NCI-H774 (cell line): ENCODE data around the gene CNTN6.
"Not testable (repeated sequence)": the region's sequence is repeated elsewhere in the genome, so short reads cannot be mapped to it uniquely, and the experiment has no call there.

Source experiments
- DNase-seq: peaks from one replicate; lab custom pipeline; 2025; lab: John Stamatoyannopoulos, UW

The CNTN6 gene

DNA sequence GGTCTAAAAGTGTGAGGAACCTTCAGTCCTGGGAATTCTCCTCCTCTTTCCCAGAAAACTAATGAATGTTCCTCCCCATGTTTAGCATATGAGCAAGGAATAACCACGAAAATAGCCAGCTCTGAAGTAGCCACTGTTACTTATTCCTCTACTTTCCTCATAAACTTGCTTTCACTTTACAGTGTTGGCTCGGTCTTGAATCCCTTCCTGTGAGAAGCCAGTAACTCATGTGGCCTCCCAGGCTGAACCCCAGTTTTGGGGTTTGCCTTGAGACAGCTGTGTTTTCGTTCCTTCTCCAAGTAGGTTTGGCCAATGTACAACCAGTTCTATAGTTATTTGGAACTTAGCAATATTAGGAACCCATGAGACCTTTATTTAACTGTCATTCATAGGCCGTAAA lies 195.0 kb downstream of the CNTN6 start:
- no peak for DNase-seq

DNA sequence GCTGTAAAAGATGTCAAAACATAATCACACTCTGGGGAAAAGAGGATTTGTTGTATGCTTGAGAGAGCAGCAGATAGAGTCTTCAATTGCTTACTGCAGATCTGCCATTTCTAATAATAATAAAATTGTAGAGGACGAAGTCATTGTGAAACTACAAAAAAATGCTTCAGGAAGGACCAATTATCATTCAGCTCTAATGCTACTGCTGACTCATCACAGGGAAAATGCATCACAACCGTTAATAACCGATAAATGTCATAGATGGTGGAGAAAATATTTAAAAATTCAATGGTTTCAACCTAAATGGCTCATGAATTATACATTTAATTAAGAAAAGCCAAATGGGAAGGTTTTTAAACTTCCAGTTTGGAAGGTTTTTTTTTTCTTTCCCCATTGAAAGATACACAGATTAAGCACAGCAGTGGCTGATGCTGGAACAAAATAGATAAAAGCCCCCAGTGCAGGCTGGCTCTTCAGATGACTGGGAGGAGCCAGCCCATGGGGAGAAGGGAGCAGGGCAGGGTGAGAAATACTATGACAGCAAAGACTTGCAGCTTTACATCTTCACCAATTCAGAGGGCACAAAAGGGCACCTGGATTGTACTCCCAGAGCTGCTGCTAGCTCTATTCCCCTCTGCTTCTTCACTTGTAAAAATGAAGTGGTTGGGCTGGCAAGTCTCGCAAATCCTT lies 196.1 kb downstream of the CNTN6 start:
- DNase-seq = no peak

- DNase-seq = no peak
These were observed 199.8 kb downstream of the CNTN6 start for GRCh38 chr3:1292571-1293071.

DNA sequence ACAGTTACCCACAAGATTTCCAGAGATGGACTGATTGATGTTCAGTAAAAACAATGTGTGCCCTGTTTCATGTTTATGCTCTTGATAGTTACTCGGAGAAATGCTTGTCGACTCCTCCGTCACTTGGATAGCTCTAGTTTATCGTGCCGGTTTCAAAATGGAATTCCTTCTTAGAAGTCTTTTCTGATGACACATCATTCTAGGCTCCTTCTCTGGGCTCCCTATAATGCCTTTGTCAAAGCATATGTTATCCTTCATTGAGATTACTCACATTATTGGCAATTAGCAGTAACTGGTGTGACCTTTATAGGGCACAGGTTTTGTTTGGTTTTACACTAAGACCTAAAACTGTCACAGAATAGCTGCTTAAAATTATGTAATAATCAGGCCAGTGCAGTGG lies 201.8 kb downstream of the CNTN6 start:
- no peak for DNase-seq

DNA sequence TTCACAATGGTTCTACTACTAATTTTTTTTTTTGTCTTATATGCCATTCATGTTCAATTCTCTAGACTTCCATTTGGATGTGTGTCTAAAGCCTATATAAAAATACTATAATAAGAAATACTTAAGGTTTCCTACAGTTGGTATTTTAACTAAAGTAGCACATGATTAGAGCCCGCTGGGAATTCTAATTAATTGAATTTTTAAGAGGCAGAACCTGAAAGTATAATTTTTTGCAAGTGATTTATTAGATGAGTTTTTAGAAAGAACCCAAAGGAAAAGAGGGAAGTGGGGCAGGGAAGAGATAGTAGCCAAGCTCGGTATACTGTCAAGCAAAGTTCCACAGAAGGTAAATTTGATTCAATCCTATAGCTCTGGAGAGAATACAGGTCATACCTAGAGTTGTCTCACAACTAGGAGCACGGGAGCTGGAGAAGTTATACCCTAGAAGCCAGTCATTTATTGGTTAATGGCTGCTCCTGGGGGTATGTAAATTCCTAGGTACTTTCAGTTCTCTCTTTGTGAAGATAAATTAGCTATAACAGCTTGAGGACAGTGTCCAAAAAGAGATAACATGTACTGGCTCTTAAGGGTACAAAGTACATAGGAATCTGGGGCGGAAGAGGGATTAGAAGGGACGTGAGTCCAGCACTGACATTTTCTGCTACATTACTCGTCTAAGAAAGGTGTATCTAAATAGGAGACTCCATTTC lies 225.6 kb downstream of the CNTN6 start:
- DNase-seq = no peak

DNA sequence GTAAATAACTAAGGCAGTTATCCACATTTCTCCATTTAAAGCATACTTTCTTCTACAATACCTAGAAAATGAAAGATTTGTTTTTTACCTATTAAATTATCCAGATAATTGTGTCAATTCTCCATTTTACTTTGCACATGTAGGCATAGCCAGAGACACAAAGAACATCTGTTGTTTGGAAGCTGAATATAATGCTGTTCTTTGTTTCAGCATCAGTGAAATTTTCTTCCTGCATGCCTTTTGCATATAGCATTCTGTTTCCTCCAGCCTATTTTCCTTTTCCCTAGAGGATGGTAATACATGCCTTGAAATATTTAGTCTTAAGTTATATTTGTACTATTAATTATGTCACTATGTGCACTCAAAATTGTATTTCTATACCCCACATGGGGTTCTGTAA lies 233.7 kb downstream of the CNTN6 start:
- DNase-seq = no peak

GRCh38 chr3:1330107-1330506 lies 237.3 kb downstream of the CNTN6 start:
- DNase-seq = no peak

GRCh38 chr3:1346386-1346785 lies 253.6 kb downstream of the CNTN6 start:
- DNase-seq = no peak

DNA sequence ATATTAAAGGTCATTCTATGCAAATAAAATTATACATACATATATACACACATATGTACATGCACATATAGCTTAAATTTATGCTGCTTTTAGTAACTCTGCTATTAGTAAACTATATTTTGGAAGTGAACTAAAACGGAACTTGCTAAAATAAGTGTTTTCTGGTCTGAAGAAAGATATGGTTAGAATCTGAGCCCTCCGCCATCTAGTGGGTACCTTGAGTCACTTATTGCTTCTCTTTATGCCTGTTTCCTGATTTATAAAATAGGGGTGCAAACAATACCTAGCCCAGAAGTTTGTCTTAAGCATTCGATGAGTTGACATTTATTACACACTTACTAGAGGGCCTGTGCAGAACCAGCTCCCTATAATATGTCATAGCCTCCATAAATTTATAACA lies 255.7 kb downstream of the CNTN6 start:
- no peak for DNase-seq

DNA sequence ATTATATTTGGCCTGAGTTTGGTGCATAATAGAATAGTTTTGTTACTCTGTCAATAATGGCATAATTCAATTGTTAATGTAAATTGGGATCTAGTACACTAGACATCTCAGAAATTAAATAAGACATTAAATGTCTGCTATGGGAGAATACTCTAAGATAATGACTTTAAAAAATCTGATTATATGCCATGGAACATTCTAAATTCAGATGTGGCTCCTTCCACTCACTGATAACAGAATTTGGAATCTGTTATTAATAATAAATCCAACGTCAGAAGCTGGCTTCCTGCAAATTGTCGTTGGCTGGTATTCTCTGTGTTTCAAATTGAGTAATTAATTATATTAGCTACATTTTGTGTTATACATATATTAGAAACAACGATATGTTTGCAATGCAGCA lies 258.1 kb downstream of the CNTN6 start:
- DNase-seq = no peak

DNA sequence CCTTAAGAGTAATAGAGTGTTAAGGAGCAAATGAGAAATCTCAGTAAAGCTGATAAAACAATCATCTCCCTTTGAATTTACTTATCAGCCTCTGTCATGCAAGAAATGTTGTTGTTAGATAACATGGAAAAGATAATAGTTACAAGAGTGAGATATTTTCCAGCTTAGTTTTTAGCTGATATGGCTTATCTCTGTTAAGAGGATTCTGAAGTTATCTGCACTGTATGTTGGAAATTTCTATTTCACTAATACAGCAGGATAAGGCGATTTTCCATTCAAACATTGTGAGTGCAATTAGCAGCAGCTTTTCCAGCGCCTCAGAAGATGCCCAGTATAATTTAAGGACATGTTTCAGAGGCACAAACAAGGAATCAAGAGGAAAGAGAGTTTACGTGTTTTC lies 262.9 kb downstream of the CNTN6 start:
- DNase-seq = no peak

DNA sequence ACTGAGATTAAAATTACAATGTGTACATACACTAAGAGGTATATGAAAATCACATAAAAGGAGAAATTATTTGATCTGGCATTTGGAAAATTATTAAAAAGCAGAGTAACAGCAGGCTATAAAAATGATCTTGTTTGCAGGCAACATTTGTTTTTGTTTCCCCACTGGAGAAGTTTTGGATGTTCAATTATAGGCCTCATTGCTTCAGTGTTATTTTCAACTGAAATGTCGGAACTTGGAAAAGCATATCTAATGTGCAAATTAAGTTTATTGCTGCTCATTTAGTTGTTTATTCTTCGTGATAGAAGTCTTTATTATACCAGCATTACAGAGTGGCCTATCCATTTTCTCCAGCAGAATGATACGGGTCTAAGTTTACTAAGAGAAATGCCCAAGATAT lies 263.3 kb downstream of the CNTN6 start:
- no peak for DNase-seq

DNA sequence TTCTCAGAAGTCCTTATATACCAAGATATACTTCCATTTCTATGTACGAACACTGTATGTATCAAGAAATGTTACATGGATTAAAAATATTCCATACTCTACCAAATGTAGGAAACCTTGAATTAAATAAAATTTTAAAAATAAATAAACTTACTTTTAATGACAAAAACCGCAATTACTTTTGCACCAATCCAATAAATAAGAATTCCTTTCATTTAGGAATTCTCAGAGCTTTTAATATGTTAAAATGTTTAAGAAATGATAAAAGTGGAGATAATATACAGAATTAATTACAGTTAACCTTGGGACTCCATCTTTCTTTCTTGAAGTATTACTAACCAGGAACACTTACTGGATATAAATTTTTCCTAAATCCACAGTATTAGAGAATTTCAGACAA lies 272.7 kb downstream of the CNTN6 start:
- DNase-seq = no peak

DNA sequence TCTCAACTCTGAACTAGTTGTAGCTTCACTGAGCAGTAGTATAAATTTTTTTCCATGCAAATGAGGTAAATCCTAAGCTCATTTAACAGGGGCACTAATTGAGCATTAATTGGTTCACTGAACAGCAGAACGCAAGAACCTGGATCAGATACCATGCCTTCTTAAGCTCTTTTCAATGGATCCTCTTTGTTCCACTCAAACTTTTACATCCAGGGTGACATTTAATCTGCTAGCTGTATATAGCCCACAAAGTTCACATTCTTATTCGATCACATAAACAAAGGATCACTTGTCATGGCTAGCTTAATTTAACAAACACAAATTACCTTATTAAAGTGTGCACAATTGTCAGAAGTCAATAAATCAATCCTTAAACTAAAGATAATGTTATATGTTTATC lies 281.6 kb downstream of the CNTN6 start:
- no peak for DNase-seq

GRCh38 chr3:1375145-1375544 lies 282.3 kb downstream of the CNTN6 start:
- no peak for DNase-seq

GRCh38 chr3:1380926-1381646 lies 288.3 kb downstream of the CNTN6 start:
- DNase-seq = no peak

DNA sequence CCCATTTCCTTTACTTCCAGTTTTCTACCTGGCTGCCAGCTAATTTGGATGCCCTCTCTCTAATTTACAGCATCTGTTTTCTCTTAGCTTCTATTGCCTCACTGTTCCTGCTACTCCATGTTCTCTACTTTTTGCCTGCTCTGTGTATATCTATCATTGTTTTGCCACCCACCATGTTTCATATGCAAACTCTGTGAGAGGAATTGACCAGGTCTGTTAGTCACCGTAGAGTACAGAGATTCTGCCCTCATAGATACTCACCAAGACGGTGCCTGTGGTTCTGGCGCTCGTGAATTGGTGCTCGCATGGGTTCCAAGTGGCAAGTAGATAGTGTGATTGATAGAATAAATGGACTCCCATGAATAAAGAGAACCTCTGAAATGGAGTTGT lies 288.8 kb downstream of the CNTN6 start:
- no peak for DNase-seq

- DNase-seq = not testable (repeated sequence)
These were observed 294.6 kb downstream of the CNTN6 start for GRCh38 chr3:1387396-1387905.

GRCh38 chr3:1394188-1394587 lies 301.4 kb downstream of the CNTN6 start:
- DNase-seq = no peak

DNA sequence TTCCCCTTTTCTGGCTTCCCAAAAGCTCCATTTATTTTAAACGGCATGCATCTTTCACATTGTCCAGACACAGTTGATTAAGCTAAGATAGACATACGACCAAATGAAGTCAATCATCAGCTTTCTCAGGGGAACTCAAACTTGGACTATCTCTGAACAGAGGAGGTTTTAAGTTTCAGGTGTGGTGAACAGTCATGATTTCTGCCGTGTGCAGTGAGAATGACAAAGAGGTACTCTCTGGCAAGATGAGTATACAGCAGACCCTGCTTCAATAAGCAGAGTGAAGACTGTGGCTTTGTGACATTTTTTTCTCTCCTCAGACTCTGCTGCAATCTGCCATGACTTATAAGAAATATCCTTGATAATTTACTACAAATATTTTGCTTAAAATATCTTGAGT lies 307.7 kb downstream of the CNTN6 start:
- no peak for DNase-seq

GRCh38 chr3:1404270-1404962 lies 311.6 kb downstream of the CNTN6 start:
- peak; percentile 63 for DNase-seq

DNA sequence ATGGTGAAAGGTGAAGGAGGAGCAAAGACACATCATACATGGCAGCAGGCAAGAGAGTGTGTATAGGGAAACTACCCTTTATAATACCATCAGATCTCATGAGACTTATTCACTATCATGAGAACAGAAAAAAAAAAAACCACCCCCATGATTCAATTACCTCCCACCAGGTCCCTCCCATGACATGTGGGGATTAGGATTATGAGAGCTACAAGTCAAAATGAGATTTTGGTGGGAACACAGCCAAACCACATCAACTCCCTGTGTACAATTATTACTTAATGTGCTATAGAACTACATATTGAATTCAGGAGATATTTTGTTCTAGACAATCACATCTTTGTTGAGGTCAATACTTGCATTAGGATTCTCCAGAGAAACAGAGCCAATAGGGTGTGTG lies 313.4 kb downstream of the CNTN6 start:
- DNase-seq = no peak
